ENCODE data around the gene SYT5.
"Not testable (repeated sequence)": the region's sequence is repeated elsewhere in the genome, so short reads cannot be mapped to it uniquely, and the experiment has no call there.

Gene SYT5

DNA sequence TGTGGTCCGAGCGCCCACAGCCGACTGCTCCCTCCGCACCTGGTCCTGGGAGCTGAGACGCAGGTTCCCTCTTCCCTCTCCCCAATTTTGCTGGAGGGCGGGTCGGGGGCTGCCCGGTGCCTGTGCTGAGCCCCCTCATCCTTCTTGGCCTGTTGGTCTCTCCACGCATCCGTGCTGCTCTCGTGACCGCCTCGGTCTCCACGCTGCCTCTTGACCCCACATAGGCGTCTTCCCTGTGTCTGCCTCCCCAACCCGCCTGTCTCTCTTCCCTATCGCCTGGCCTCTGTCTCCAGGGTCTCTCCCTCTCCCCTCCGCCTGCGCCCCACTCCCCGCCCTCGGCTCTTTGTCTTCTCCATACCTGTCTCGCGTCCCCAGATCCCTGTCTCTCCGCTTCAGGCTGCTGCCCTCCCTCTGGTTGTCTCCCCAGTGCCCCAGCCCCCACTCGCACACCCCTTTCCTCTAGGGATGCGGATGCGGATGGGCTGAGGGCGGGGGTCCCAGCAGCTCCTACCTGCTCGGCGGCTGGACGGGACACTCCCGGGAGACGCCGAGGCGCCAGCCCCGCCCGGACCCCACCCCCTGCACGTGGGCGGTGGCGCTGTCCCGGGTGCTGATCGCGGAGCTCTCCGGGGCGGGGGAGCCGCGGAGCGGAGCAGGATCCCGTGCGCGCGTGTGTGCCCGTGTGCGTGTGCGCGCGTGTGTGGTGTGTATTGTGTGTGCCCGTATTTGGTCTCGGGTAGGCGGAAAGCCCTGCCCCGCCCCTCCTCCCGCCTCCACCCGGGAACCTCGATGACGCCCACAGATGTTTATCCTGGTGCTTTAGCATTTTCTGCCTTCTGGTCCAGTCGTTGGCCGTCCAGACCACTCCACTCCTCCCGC, at the start of gene SYT5:
Gene SYT5 (minus strand): TSS at position 684 of the 879 bp plus-strand sequence. CDS start 1,248 bp downstream, outside the sequence.
- peak; percentile 23 to 50 for DNase-seq

DNA sequence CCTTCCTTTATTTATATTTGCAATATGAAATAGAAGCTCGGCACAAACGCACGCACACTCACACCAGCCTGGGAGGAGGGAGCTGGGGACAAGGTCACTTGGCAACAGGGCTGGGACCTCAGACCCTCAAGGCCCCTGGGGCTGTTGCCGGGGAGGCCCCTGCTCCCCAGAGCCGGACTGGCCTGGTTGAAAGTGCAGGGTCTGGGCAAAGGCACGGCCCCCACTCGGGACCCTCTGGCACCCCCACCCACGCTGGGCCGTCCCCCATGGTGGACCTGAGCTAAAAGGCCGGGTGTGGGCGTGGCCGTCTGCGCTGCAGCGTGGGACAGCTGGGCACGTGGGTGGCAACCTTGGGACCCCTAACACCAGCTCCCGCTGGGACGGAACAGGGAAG, 49.7 kb upstream of the SYT5 start:
- no peak for DNase-seq

DNA sequence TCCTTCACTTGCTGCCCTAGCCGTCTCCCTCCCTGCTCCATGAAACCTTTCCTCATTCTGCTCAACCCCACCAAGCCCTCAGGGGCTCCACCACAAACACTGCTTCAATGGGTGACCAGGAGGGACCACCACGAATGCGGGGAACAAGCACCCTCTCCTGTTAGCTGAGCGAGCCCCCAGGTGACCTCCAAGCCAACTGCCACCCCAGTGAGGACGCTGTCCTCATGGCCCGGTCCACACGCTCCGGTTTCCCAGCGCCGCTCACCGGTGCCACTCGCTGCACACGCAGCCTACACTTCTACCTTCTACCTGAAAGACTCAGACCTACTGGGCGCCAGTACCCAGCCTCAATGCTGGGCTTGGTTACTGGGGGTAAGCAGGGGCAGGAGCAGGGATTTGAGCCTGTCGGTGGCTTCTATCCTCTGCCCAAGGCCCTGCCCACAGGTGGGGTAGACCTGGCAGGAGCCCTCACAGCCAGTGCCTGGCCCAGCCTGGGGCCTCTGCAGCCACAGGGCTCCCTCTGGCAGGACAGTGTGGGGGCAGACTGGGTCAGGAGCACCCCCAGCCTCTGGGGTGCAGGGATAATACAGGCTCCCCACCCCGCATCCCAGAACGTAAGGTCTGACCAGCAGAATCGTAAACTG, 49.2 kb upstream of the SYT5 start:
- no peak for DNase-seq

DNA sequence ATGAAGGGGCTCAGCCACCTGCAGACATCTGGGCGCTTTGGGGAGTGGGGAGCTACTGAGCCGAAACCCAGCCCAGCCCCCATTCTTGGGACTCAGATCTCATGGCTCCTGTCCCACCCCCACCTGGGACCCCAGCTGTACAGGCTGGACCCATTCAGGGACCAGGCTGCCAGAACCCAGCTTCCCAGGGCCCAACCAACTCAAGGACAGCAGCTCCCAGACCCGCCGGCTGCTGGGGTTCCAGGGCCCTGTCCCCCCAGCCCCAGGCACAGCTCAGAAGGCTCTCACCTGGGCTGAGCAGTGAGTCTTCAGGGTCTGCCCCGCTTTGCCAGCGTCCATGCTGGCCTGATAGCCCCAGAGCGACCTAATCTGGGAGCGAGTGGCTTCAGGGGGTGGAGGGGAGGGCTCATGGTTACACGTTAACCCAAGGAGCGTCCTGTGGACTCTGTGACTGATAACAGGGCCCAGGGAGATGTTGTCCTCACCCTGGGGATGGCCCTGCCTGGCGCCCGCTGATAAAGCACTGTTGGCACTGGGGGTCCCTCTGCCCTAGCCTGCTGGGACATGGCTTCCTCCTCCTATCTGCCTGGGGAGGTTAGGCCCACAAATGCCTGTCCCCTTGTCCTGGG, 48.4 kb upstream of the SYT5 start, which contains the start of gene TMEM86B:
Gene TMEM86B (minus strand): TSS at position 361 of the 629 bp plus-strand sequence. CDS start 22 bp downstream, at position 339.
- no peak for DNase-seq

DNA sequence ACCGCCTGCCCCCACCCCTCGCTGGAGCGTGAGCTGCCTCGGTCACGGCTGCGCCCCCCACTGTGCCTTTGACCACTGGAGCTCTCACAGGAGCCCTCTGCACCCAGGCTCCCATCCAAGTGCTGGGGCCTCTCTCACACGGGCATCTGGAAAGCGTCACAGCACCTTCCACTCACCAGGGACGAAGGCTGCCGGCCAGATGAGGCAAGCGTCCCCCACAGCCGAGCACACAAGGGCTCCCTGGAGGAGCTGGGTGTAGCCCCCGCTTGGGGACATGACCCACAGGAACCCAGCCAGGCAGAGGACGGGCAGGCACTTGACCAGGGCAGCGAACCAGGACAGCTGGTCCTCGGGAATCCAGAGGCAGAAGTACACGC, 47.9 kb upstream of the SYT5 start:
- no peak for DNase-seq

DNA sequence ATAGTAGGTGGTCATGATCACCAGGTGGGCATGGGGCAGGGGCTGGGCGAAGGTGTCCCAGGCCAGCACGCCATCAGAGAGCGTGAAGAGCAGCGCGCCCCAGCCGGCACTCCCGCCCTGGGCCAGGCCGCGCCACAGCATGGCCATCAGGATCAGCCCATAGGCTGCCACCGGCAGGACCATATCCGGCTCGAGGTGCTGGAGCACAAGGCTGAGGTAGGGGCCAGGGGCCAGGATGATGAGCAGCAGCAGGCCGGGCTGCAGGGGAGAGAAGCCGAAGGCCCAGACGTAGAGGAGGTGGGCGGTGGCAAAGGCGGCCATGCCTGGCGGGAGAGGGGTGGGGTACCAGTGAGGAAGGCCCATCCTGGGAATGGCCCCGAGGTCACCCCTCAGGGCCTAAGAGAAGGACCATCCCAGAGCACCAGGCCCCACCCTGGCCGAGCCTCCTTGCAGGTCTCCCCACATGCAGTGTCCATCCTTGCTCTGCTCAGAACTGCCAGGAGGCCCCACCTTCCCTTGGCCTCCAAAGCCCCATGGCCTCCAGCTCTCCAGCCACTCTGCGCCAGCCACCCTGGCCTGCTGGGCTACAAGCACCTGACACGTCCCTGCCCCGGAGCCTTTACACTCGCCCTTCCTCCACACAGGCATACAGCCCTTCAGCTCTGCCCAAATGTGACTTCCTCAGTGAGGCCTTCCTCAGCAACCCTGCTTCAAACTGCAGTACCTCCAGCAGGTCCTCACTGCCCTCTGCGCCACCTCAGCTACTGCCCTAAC, 47.3 kb upstream of the SYT5 start:
- no peak for DNase-seq

DNA sequence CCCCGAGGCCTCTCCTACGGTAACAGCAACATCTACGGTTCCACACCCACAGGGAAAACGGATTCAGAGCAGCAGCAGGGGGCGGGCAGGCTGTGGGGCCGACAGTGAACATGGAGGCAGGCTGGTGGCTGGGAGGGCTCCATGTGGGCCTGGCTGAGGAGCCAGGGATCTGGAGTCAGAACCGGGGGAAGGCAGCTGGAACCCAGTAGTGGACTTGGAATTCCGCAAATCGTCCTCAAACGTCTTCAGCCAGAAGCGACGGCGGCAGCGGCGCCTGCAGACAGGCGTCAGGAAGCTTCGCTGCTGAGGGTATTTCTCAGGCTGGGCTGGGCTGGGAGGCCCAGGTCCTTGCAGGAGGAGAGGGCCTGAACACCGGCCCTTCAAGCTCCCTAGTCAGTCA, 46.7 kb upstream of the SYT5 start:
- DNase-seq, result no peak

DNA sequence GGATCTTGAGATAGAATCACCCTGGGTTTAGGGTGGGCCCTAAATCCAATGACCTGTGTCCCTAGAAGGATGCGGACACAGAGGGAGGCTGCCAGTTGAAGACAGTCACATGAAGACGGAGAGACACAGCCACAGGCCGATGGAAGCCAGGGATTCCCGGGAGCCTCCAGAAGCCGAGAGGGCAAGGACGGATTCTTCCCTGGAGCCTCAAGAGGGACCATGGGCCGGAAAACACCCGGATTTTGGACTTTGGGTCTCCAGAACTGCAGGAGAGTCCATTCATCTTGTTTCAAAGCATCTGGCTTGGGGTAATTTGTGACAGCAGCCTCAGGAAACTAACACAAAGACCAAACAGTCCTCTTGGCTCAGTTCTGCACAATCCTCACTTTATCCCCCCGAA, 46.2 kb upstream of the SYT5 start:
- no peak for DNase-seq

DNA sequence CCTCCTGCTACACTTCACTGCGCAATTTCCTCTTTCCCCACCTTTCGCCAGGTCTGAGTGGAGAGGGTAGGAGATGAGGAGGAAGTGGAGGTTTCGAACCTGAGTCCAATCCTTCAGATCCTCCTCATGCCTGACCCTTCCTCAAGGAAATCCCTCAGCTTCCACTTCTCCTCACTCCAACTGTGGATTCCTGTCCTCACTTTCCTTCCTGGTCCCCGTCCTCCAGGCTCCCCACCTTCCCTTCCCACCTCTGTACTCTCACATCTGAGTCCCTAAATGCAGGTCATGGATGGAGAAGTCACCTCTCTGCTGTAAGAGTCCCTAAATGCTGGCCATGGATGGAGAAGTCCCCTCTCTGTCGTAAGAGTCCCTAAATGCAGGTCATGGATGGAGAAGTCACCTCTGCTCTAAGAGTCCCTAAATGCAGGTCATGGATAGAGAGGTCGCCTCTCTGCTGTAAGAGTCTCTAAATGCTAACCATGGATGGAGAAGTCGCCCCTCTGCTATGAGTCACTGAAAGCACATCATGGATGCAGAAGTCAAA, 45.4 kb upstream of the SYT5 start:
- DNase-seq, result no peak

DNA sequence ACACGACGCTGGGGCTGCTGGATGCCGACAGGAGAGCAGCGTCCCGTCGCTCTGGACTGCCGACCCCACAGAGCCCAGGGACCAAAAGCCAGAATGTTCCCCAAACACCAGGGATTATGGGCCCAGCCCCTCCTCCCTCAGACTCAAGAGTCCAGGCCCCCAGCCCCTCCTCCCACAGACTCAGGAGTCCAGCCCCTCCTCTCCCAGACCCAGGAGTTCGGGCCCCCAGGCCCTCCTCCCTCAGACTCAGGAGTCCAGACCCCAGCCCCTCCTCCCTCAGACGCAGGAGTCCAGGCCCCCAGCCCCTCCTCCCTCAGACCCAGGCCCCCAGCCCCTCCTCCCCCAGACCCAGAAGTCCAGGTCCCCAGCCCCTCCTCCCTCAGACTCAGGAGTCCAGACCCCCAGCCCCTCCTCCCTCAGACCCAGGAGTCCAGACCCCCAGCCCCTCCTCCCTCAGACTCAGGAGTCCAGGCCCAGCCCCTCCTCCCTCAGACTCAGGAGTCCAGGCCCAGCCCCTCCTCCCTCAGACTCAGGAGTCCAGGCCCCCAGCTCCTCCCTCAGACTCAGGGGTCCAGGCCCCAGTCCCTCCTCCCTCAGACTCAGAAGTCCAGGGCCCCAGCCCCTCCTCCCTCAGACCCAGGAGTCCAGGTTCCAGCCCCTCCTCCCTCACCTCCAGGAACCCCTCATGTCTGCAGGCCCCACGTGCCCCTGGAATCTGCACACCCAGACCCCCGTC, 44.8 kb upstream of the SYT5 start:
- not testable (repeated sequence) for DNase-seq

DNA sequence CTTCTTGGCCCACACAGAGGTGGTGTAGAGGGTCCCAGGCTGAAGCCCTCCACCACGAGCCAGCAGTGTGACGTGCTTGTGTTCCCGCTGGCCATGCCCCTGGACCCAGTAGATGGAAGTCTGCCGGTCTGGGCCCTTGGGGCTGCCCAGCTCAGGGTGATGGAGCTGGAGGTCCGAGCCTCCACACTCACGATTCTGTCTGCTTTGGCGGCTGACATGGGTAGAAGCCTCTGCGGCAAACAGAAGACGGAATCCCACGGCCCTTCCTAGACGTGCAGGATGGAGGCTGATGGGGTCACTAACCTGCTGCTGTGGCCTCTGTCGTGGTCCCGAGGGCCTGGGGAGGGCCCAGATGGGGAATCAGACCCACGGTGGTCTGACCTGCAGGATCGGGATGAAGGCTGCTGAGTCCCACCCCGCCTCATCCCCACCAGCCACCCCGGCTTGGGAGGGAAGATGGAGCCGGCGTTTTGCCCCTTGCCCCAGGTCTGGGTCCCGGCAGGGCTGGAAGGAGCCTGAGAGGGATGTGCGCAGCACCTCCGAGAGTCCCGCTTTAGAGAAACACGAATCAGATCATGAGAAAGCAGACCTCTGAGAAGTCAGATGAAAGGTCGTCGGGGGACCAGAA, 44.1 kb upstream of the SYT5 start:
- no peak for DNase-seq

DNA sequence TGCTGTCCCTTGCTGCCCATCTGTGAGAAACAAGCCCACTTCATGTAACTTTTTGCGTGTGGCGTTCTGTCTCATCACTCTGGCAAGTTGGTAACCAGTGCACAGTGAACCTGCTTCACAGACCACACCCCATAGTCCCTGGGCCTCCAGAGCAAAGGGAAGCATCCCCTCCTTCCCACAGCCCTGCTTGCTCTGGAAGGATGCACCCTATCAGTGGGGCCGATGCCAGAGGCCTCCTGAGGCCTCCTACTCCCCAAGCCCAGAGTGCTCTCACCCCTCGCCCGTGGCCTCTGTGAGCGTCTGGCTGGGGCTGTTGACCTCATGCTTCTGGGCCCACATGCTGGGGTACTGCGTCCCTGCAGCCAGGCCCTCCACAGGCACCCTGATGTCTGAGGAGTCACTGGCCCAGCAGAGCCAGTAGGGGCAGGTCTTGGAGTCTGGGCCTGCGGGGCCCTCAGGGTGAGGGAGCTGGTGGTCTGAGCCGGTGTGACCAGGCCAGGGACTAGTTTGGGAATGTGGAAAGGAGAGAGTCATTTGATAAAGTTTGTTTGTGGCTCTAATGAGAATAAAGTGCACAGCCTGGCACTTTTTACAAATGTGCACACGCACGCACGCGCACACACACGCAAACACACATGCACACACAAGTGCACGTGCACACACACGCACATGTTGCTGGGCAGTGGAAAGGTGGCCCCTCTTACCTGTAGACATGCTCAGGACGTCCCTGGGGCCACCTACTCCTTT, 43.4 kb upstream of the SYT5 start:
- no peak for DNase-seq

DNA sequence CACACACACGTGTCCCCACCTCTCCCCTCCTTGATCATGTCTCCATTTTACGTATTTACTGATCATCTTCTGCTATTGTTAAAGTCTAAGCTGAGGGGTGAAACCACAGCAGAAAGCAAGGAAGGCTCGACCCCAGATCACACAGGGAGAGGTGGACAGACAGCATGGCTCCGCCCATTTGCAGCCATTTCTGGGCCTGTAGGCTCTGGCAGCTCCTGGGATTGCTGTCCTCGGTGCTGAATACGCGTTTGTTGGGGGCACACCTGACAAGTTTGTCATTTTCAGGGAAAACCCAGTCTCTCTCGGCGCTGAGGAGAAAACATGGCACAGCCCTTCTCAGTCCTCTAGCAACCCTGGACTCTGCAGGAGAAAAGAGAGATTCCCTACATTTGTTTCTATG, 40.4 kb upstream of the SYT5 start:
- DNase-seq, result no peak

DNA sequence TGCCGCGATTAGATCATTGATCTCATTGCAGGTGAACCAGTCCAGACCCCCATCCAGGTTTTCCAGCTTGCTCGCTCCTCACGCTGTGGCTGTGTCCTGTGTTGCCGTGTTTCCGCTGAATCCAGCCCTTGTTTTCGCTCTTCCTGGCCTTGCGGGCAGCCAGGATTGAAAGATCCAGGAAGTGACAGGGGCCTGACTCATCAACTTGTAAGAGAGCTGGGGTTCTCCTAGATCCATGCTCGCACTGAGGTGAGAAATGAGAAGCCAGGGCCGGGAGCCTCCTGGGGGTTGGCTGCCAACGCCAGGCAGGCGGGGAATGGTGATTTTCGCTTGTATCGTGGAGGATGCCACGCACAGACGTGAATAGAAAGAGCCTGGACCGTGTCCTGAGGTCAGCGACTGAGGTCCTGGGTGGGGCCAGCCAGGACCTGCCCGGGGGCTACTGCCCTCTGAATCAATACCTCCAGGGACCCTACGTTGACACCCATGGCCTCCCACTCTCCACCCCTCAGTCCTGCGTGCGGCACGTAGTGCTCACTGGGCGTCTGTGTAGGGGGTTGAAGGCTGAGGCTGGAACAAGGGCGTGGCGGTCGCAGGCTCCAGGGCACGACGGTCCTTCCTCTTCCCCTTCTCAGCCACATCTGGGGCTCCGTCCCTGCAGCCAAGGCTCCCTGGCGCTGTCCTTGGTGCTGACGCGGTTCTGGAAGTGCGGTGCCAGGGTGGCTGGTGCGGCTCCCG, 36.5 kb upstream of the SYT5 start:
- peak; percentile 94 to 96 for DNase-seq

DNA sequence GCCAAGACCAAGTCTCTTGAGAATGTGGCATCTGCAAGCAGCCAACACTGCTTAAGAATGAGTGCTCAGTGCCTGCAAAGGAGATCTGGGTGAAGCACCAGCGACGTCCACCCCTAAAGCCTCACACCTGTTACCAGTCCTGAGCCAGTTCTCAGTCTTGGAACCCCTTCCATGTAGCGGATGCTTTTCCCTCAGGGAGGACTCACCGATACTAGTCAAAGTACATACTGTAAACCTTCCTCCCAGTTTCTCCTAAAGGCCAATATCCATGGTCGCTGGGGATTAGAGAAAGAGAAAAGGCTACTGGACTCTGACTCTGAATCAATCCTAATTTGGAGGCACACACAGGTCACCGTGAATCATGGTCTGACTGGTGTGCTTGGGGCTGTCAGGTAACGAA, 33.5 kb upstream of the SYT5 start:
- DNase-seq, result no peak

DNA sequence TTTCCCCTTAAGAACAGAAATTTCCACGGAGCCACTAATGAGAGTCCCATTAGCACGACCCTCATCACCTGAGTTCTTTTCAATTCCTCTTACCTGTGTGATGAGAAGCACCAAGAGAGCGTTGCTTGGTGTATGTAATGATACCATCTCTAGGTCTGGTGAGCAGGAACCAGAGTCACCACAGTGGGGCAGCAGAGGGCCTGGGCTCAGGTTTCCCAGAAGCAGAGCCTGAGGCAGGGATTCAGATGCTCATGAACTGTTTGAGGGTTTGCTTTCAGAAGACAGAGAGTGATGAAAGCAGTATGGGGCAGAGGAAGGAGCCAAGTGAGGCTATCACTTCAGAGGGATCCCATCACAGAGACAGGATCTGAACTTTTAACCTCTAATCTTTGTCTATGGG, 32.4 kb upstream of the SYT5 start:
- no peak for DNase-seq

DNA sequence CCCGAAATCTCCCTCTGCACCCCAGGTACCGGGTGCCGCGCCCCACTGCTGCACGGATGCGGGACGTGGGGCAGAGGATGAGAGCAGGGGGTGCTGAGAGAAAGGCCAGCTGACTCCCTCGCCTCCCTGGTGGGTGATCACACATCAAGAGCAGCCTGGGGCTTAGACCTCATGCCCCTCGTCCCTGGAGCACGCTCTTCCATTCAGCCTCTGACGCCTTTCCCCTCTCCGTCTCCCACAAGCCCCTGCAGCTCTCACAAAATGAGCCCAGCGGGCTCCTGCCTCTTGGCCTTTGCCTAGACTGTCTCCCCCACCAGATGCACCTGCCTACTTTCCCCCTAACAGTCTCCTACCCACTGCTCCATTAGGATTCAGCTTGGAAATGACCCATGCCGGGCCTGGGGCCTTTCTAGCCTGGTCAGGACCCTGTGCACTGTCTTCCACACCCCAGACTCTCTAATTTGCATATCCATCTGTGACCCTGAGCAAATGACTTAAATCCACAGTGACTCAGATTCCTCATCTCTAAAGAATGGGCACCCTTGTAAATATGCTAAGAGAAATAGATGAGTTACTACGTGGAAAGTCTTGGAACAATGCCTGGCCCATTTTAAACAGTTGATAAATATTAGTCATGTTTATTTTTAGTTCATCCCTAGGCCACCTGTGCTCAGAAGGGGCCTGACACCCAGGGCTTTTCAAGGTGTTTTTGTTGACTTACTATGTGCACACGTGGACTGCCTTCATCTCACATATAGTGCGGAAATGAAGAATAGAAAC, 29.8 kb upstream of the SYT5 start:
- DNase-seq, result no peak

DNA sequence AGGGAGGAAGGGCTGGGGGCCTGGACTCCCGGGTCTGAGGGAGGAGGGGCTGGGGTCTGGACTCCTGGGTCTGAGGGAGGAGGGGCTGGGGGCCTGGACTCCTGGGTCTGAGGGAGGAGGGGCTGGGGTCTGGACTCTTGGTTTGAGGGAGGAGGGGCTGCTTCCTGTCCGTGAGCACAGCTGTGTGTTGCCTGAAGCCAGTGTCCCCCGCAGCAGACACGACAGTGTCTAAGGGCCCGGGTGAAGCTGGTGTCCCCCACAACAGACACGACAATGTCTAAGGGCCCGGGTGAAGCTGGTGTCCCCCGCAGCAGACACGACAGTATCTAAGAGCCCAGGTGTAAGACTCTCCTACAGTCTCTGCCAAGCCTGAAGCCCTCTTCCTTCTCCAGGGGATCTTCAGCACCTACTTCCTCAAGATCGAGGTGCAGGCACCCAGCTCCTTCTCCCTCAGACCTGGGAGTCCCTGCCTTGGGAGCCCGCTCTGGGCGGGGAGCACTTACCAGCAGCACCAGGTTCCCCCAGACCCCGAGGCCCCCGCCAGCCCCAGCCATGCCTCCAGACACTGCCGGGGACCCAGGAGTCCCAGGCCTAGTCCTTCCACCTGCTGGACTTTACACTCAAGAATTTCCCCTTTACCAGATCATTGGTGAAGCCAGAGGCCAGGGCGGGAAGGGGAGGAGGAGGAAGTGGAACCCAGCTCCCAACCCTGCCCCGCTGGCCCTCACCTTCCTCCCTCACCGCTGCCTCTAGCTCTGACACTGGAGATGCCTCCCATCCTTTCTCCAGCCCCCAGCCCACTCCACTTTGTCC, 29.0 kb upstream of the SYT5 start, which contains the start of gene PTPRH:
Gene PTPRH (minus strand): TSS at position 622 of the 813 bp plus-strand sequence. CDS start 68 bp downstream, at position 554.
- no peak for DNase-seq

Data from NCI-H1930 (cell line).